Neural cell (in vitro differentiated cells): ENCODE results near the gene BRINP2.

ENCODE experiments used
- CTCF ChIP-seq: fragments of 450-650 bp; IDR thresholded peaks from 2 replicates; pipeline ENCODE4 v1.5.1; 2014; ENCODE audit warnings: antibody characterized with exemption, mild to moderate bottlenecking, moderate library complexity; ENCODE audit not compliant: poor library complexity, severe bottlenecking
- EP300 ChIP-seq: fragments of 450-650 bp; conservative IDR thresholded peaks from 2 replicates; pipeline ENCODE4 v1.6.1; 2014; ENCODE audit warnings: antibody characterized with exemption, mild to moderate bottlenecking, moderate library complexity; ENCODE audit not compliant: poor library complexity, severe bottlenecking
- EZH2 ChIP-seq: fragments of 200-600, 300-800 bp; shearing (Covaris generic), sonication (generic); IDR thresholded peaks from 2 replicates; pipeline ENCODE4 v1.6.1; 2014; ENCODE audit warnings: antibody characterized with exemption, low read length, borderline replicate concordance, mild to moderate bottlenecking; ENCODE audit not compliant: insufficient read depth, poor library complexity, severe bottlenecking
- MXI1 ChIP-seq: fragments of 450-650 bp; conservative IDR thresholded peaks from 2 replicates; pipeline ENCODE4 v1.6.1; 2014; ENCODE audit warnings: antibody characterized with exemption, mild to moderate bottlenecking; ENCODE audit not compliant: poor library complexity, severe bottlenecking
- POLR2AphosphoS5 ChIP-seq: IDR thresholded peaks from 2 replicates; pipeline ENCODE4 v1.6.1; 2012
- RAD21 ChIP-seq: fragments of 450-650 bp; conservative IDR thresholded peaks from 2 replicates; pipeline ENCODE4 v1.6.1; 2014; ENCODE audit warnings: antibody characterized with exemption, mild to moderate bottlenecking, moderate library complexity
- REST ChIP-seq: IDR thresholded peaks from 2 replicates; pipeline ENCODE4 v1.6.1; 2012; ENCODE audit warnings: borderline replicate concordance
- SMC3 ChIP-seq: fragments of 450-650 bp; conservative IDR thresholded peaks from 2 replicates; pipeline ENCODE4 v1.6.1; 2014; ENCODE audit warnings: antibody characterized with exemption, mild to moderate bottlenecking, moderate library complexity; ENCODE audit not compliant: poor library complexity
- TAF1 ChIP-seq: IDR thresholded peaks from 2 replicates; pipeline ENCODE4 v1.6.1; 2012; ENCODE audit warnings: low read depth

- TF ChIP-seq CTCF (no peak), RAD21 (no peak), REST (no peak), POLR2AphosphoS5 (no peak), EP300 (no peak), SMC3 (no peak), TAF1 (no peak), EZH2 (no peak), MXI1 (no peak)
Observed at GRCh38 chr1:177243773-177244172, 73.0 kb downstream of the BRINP2 start.
